ENCODE measurements around the gene SEMA3E. TPM values are rescaled to one million over a fixed set of nuclear protein-coding genes. Genes with fewer than 3 reads are reported as not detected.
A peak's percentile ranks its signal among the peaks of the same experiment; 100 is the strongest.
"Not testable (repeated sequence)": the region's sequence is repeated elsewhere in the genome, so short reads cannot be mapped to it uniquely, and the experiment has no call there.

SEMA3E gene
- polyA plus RNA-seq, result not detected

DNA sequence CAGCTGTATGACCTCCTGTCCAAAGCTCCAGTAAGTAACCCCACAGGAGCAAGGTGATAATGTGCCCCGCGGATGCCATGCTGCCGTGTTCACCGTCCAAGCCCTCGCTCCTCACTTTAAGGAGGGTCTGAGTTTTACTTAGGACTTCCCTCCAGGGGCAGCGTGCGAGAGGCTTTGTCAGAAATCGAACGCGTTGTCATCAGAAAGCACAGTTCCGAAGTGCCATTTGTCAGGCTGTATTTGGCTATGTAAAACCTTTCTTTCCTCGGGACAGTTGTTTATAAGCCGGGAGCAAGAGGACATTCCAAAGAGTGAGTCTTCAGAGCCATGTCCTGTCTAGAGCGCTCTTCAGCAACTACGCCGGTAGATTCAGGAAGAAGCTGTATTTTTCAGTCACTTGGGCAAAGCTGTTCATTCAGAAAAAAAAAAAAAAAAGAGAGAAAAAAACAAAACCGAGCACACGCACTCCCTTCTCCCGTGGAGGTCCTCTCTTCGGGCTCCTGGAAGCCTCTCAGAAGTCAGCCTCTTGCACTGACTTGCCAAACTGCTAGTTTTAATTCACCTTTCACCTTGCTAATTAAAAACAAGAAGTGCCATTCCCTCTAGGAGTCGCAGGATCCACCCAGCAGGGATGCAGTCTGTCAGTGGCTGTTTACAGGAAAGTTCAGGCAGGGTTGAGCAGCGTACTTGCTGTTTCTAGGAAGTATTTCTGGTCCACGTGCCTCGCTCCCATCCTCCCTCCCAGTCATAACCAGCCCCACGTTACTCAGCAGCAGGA is at the start of gene SEMA3E:
TSS of gene SEMA3E (minus strand) at position 676 of the 778 bp plus-strand sequence.
- no peak within 1 kb of the TSS for H3K27ac Mint-ChIP-seq
- H3K36me3 Mint-ChIP-seq, result no peaks in the 10 kb centered on the region
- no peak within 1 kb of the TSS for H3K4me3 Mint-ChIP-seq
- no peaks in the 10 kb centered on the region for H3K4me1 Mint-ChIP-seq
- H3K9me3 Mint-ChIP-seq, result peaks cover 6 to 11% (median 10%) of the 10 kb centered on the region in 3 donors
- H3K27me3 Mint-ChIP-seq, result no peaks in the 10 kb centered on the region

DNA sequence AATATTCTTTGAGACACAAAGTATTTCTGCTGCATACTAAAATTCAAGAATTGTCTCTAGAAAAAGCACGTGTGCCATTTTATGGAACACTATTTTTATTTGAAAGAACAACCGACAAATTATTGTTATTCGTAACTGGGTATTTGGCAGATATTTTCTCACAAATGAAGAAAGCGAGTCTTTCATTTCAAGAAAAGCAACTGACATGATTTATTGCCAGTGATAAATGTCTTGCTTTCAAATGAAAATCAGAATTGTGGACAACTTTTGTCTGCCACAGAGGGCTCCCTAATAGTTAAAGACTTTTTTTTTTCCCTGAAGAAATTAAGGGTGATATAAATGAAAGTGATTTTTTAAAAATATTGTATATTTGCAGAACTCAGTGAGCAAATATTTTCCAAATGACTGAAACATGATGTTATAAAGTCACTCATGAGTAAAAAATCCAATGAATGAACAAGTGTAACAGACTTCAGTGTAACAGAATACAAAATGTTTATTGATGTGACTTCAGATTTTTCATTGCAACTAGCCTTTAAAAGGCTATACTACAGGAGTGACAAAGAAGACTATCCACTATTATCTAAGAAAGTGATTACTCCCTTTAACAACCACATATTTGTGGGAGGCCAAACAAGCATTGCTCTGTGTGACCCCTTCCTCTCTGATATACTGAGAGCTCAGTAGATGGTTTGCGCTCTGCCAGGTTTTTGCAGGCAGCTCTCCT is 49.0 kb upstream of the SEMA3E start:
- no peak overlapping the region for H3K4me3 Mint-ChIP-seq
- H3K9me3 Mint-ChIP-seq, result peaks cover 4 to 13% (median 8%) of the 10 kb centered on the region in 3 donors
- H3K4me1 Mint-ChIP-seq, result no peaks in the 10 kb centered on the region
- H3K27ac Mint-ChIP-seq, result no peak overlapping the region
- H3K27me3 Mint-ChIP-seq, result no peaks in the 10 kb centered on the region
- H3K36me3 Mint-ChIP-seq, result no peaks in the 10 kb centered on the region

DNA sequence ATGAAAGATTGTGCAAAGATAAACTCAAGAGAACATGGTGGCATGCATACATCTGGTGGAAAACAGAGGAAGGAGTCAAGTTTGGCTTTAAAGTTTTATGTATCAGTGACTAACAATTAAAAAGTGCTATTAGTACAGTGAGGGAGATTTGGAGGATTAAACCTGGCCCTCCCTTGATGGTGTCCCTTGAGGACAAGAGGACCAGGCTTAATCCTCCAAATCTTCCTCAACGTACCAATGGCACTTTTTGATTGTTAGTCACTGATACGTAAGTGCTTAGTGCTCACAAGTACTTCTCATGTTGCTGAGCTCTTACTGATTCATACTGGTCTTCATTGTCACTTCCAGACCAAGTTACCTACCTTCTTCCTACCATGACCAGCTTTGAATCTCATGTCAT is 47.2 kb upstream of the SEMA3E start:
- Mint-ChIP-seq H3K36me3 (no peaks in the 10 kb centered on the region), H3K27ac (no peak overlapping the region), H3K4me1 (no peaks in the 10 kb centered on the region), H3K4me3 (no peak overlapping the region), H3K27me3 (no peaks in the 10 kb centered on the region), H3K9me3 (peaks cover 4 to 13% (median 8%) of the 10 kb centered on the region in 3 donors)

DNA sequence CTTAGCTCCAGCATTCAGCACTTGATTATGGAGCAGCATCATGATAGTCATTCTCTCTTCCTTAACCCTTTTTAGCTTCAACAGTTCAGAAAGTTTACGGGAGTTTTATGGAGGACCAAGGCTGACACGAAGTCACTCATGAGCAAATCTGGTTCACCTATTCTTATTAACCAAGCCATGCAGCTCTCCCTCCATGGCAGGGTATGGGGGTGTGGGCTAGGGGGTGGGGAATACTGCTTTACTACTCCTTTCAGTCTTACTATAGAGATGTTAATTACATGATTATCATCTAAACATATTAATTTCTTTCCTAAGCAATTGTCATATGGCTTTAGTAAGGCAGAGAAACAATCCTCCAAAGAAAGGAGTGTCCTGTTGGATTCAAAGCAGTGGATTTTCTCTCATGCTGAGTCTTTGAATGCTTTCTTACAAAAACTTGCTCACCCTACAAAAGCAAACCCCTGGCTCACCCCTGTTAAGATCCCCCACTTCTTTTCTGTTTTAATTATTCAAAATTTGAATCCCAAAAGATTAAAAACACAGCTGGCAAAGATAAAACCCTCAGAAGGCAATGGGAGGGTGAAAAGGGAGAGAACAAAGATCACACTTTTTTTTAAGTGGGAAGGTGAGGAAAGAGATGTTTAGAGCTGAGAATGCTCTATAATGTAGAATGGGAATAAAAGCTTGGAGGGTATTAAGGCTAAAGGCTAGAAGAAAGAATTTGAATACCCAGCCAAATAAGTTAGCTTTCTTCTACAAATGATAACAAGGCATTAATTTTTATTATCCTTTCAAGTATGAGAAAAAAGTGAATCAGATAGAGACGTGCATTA is 46.4 kb upstream of the SEMA3E start:
- Mint-ChIP-seq H3K27ac (no peak overlapping the region), H3K4me1 (no peaks in the 10 kb centered on the region), H3K9me3 (peaks cover 4 to 18% (median 10%) of the 10 kb centered on the region in 3 donors), H3K27me3 (no peaks in the 10 kb centered on the region), H3K4me3 (no peak overlapping the region), H3K36me3 (no peaks in the 10 kb centered on the region)

DNA sequence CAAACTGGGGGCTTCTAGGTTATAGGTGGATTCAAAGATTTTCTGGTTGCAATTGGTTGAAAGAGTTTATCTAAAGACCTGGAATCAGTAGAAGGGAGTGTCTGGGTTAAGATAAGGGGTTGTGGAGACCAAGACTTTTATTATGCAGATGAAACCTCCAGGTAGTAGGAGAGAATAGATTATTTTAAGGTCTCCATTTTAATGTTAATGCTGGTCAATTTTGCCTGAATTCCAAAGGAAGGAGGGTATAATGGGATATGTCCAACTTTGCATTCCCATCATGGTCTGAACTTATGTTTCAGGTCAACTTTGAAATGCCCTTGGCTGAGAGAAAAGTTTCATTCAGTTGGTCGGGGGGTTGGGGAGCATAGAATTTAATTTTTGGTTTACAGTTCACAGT is 44.3 kb upstream of the SEMA3E start:
- H3K4me1 Mint-ChIP-seq, result no peaks in the 10 kb centered on the region

DNA sequence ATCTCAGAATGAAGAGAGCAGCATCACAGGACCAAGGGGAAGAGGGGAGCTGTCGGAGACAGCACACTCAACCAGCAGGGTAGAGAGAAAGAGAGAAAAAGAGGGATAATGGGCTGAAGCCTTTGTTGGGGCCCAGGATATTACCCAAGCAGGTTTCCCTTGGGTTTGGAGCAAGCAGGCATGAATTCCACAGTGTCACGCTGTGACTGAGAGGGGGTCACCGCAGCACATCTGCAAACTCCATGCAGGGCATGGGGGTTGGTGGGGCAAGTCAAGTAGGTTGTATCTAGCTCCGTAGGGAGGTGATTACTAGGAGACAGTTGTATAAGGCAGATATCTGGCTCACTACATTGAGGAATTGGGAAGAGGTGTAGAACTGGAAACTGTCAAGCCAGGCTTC is 42.2 kb upstream of the SEMA3E start:
- H3K4me3 Mint-ChIP-seq, result no peak overlapping the region
- H3K4me1 Mint-ChIP-seq, result no peaks in the 10 kb centered on the region
- no peaks in the 10 kb centered on the region for H3K27me3 Mint-ChIP-seq
- H3K9me3 Mint-ChIP-seq, result peaks cover 0 to 8% (median 8%) of the 10 kb centered on the region in 3 donors
- H3K27ac Mint-ChIP-seq, result peak overlapping the region in 1 of 3 donors; percentile 78
- H3K36me3 Mint-ChIP-seq, result no peaks in the 10 kb centered on the region

More for the DNA sequence above, 44.3 kb upstream of the SEMA3E start:
- H3K9me3 Mint-ChIP-seq, result peaks cover 4 to 9% (median 8%) of the 10 kb centered on the region in 3 donors
- no peaks in the 10 kb centered on the region for H3K27me3 Mint-ChIP-seq
- H3K36me3 Mint-ChIP-seq, result no peaks in the 10 kb centered on the region
- H3K4me3 Mint-ChIP-seq, result no peak overlapping the region
- H3K27ac Mint-ChIP-seq, result no peak overlapping the region

DNA sequence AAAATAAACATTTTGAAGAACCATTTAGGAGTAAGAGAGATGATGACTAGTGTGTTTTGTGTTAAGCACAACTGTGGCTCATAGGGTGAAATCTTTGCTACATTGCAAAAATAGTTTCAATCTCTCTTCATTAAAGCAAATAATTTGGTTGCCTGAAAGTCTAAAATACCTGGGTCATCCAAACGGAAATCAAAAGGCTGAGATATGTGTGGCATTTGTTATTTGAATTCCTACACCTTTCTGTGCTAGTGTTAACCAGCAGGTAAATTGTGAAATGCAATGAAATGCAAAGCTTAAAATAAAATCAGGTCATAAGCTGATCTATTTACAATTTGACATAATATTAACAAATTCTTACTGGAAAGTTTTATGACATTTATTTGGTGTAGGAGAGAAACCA is 40.9 kb upstream of the SEMA3E start:
- no peaks in the 10 kb centered on the region for H3K36me3 Mint-ChIP-seq
- peaks cover 0 to 8% (median 4%) of the 10 kb centered on the region in 3 donors for H3K9me3 Mint-ChIP-seq
- H3K27ac Mint-ChIP-seq, result no peak overlapping the region
- H3K27me3 Mint-ChIP-seq, result no peaks in the 10 kb centered on the region
- no peak overlapping the region for H3K4me3 Mint-ChIP-seq
- no peaks in the 10 kb centered on the region for H3K4me1 Mint-ChIP-seq

DNA sequence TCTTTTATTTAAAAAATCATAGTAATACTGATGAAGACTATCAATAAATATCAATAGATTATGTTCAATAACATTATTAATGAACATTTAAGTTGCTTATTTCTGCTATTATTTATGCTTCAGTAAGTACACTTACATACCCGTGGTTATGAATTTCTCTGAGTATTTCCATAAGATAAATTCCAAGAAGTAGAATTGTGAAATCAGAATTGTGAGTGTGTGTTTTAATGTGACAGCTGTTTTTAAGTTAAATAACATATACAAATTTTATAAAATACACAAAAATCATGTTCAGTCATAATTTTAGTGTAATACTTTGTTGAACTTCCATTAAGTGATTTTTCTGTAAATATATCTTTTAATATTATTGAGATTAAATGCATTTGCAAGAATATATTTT is 37.5 kb upstream of the SEMA3E start:
- H3K4me1 Mint-ChIP-seq, result no peaks in the 10 kb centered on the region
- H3K36me3 Mint-ChIP-seq, result no peaks in the 10 kb centered on the region
- no peak overlapping the region for H3K4me3 Mint-ChIP-seq
- no peak overlapping the region for H3K27ac Mint-ChIP-seq
- H3K27me3 Mint-ChIP-seq, result no peaks in the 10 kb centered on the region
- peaks cover 1 to 12% (median 2%) of the 10 kb centered on the region in 3 donors for H3K9me3 Mint-ChIP-seq

DNA sequence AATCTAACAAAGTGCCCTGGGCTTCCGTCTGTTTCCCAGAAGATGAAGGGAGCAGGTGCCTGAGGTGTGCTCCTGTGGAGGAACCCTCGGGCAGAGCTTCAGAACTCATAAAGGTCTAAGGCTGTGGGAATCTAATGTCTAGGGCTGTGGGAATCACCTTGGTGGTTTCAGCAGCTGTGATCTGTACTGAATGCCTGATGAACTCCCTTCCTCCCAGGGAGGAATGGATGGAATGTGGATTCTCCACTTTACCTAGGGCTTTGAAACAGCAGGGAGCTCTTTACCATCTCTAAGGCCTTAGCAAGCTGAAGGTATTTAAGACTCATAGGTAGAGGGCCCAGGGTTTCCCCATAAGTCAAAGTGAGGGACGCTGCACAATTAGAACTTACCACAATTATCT is 36.0 kb upstream of the SEMA3E start:
- H3K9me3 Mint-ChIP-seq, result peaks cover 0 to 7% (median 1%) of the 10 kb centered on the region in 3 donors
- no peaks in the 10 kb centered on the region for H3K27me3 Mint-ChIP-seq
- H3K4me1 Mint-ChIP-seq, result no peaks in the 10 kb centered on the region
- no peaks in the 10 kb centered on the region for H3K36me3 Mint-ChIP-seq
- H3K4me3 Mint-ChIP-seq, result no peak overlapping the region
- no peak overlapping the region for H3K27ac Mint-ChIP-seq

DNA sequence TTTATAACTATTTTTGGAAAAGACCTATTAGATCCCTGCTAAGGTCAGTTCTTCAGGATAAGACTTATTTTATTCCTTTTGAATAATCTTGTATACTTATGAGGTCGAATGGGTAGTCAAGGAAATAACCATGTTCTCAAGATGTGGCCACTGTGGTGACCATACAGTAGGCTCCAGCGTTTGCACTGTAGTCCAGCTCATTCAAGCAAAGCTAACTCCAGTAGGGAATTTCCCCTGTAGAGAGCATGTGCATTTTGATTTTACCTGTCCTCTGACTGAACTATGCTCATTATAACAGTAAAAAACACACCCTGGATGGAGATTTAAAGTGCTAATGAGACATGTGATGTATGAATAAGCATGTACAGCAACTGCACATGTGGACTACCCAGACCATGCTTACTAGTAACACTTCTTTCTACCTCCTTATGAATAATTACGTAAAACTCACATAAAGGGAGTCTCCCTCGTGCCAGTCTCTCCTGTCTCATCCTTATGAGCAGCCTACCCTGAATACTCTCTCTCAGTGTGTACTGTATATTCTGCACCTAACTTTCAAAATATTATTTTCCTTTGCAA is 32.4 kb upstream of the SEMA3E start:
- no peak overlapping the region for H3K4me3 Mint-ChIP-seq
- no peak overlapping the region for H3K27ac Mint-ChIP-seq
- peaks cover 0 to 7% (median 4%) of the 10 kb centered on the region in 3 donors for H3K9me3 Mint-ChIP-seq
- H3K36me3 Mint-ChIP-seq, result no peaks in the 10 kb centered on the region
- no peaks in the 10 kb centered on the region for H3K4me1 Mint-ChIP-seq
- H3K27me3 Mint-ChIP-seq, result no peaks in the 10 kb centered on the region

DNA sequence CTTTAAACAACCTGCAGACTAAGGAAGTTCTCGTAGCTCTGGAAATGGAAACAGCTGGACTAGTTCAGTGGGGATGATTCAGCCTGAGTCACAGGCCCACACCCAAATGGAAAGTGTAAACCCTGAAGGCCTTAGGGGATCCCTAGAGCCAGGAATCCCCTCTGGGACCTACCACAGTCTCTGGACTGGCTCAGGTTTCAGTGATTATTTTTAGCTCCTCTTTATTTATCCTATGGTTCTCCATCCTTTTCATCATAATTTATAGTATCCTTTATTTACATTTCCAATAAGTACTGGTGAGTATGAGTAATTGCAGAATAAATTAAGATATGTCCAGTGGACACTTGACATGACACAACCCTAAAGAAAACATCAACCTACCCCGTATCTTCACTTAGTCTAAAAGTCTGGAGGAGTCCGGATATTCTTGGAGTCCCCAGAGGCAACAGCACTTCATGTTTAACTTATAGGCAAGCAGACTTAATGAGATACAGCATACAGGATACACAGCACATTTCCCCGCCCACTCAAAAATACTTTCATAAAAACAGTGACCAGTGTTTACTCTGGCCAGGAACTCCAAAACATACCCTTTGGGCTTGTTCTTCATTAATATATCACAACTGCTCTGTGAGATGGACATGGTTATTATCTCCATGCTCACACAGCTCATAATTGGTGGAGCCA is 28.4 kb upstream of the SEMA3E start:
- Mint-ChIP-seq H3K4me3 (no peak overlapping the region), H3K36me3 (no peaks in the 10 kb centered on the region), H3K27me3 (no peaks in the 10 kb centered on the region), H3K9me3 (peaks cover 0 to 6% (median 0%) of the 10 kb centered on the region in 3 donors), H3K27ac (no peak overlapping the region), H3K4me1 (no peaks in the 10 kb centered on the region)

DNA sequence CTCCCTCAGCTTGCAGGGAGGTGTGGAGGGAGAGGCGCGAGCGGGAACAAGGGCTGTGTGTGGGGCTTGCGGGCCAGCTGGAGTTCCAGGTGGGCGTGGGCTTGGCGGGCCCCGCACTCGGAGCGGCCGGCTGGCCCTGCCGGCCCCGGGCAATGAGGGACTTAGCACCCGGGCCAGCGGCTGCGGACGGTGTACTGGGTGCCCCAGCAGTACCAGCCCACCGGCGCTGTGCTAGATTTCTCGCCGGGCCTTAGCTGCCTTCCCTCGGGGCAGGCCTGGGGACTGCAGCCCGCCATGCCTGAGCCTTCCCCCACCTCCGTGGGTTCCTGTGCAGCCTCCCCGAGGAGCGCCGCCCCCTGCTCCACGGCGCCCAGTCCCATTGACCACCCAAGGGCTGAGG is 24.4 kb upstream of the SEMA3E start:
- H3K36me3 Mint-ChIP-seq, H3K27me3 Mint-ChIP-seq, H3K4me1 Mint-ChIP-seq: not testable (repeated sequence)

DNA sequence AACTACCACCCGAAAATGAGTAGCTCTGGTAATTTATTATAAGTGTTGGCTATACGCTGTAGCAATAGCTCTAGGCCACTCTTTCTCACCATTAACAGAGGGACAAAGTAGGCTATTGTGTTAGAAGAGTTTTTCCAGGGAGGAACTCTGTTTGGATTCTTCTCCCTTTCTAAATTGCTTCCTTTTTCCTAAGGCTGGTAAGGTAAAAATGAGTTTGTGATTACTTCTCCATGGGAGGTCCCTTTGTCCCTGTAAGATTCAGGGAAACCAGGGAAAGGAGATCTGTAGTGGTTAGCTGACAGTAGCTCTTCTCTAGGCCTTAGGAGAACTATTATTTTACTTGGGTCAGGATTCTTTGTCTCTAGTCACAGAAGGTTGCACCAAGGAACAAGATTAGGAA is 23.2 kb upstream of the SEMA3E start:
- H3K9me3 Mint-ChIP-seq, result peaks cover 0 to 5% (median 3%) of the 10 kb centered on the region in 3 donors

More for the DNA sequence above, 24.4 kb upstream of the SEMA3E start:
- not testable (repeated sequence) for H3K9me3 Mint-ChIP-seq, H3K4me3 Mint-ChIP-seq, H3K27ac Mint-ChIP-seq

DNA sequence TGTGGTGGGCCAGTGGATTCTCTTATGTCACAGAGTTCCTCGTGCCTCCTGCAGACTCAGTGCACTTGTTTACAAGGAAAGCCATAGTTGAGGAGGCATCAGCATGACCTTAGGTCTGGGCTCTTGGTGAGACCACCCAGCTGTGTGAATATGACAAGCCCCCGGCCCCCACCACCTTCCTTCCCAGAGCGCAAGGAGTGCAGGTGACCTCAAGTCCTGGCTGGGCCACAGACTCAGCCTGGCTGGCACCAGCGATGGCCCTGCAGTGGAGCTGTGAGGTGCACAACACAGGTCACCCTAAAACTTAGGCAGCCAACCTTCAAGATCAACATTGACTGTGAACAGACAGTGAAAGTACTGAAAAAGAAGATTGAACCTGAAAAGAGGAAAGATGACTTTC is 14.2 kb upstream of the SEMA3E start:
- H3K4me3 Mint-ChIP-seq, result no peak overlapping the region
- no peaks in the 10 kb centered on the region for H3K27me3 Mint-ChIP-seq
- H3K4me1 Mint-ChIP-seq, result no peaks in the 10 kb centered on the region
- no peak overlapping the region for H3K27ac Mint-ChIP-seq
- peaks cover 2 to 14% (median 10%) of the 10 kb centered on the region in 3 donors for H3K9me3 Mint-ChIP-seq
- H3K36me3 Mint-ChIP-seq, result no peaks in the 10 kb centered on the region

More for the DNA sequence above, 23.2 kb upstream of the SEMA3E start:
- Mint-ChIP-seq H3K4me1 (no peaks in the 10 kb centered on the region), H3K4me3 (no peak overlapping the region), H3K27ac (no peak overlapping the region), H3K27me3 (no peaks in the 10 kb centered on the region), H3K36me3 (no peaks in the 10 kb centered on the region)
